Stimulated activated CD4-positive, alpha-beta T cell treated with anti-CD3 and anti-CD28 coated beads, Interleukin-4, amount 100 ng/mL, for 4 hours (primary cell): ENCODE data around the gene CDC42EP2.

Experiments used
- DNase-seq, 2 experiments: peaks; one replicate each; pipeline ENCODE4 v3.0.0-alpha.2; 2020

The CDC42EP2 gene, protein sequence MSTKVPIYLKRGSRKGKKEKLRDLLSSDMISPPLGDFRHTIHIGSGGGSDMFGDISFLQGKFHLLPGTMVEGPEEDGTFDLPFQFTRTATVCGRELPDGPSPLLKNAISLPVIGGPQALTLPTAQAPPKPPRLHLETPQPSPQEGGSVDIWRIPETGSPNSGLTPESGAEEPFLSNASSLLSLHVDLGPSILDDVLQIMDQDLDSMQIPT

DNA sequence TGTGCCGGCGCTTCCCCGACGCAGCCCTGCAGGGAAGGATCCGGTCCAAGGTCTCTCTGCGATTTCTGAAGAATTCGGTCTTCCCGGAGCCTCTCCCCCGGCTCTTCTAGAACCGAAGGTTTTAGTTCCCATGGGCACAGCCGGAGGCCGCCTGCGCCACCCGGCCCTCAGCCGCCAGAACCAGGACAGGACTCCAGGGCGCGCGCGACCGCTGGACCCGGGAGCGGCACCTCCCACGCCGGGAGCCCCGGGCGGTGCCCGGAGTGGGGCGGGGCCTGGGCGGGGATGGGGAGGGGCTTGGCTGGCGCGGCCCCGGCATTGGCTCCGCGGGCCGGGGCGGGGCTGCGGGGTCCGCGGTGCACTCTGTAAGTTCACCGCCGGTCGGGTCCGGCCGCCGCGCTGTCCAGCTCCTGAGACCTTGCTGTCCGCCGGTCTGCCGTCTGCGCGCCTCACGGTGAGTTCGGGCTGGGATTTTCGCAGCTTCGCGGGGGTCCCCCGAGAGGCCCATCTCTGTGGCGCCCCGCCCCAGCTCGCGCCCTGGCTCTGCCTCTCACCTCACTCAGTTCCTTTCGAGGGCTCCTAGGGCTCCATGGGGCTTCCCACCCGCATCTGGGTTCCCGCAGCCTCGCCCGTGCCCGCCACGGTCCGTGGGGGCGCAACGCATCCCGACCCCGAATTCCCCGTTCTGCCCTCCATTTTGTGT, at the start of gene CDC42EP2:
Gene CDC42EP2, plus strand, starts transcription at position 366 of the 703 bp plus-strand sequence. CDS start 6,033 bp downstream, outside the sequence.
- DNase-seq, result peak; percentile 67 to 80

- no peak for DNase-seq
Measured at GRCh38 chr11:65266210-65266609, 48.5 kb upstream of the CDC42EP2 start.

DNA sequence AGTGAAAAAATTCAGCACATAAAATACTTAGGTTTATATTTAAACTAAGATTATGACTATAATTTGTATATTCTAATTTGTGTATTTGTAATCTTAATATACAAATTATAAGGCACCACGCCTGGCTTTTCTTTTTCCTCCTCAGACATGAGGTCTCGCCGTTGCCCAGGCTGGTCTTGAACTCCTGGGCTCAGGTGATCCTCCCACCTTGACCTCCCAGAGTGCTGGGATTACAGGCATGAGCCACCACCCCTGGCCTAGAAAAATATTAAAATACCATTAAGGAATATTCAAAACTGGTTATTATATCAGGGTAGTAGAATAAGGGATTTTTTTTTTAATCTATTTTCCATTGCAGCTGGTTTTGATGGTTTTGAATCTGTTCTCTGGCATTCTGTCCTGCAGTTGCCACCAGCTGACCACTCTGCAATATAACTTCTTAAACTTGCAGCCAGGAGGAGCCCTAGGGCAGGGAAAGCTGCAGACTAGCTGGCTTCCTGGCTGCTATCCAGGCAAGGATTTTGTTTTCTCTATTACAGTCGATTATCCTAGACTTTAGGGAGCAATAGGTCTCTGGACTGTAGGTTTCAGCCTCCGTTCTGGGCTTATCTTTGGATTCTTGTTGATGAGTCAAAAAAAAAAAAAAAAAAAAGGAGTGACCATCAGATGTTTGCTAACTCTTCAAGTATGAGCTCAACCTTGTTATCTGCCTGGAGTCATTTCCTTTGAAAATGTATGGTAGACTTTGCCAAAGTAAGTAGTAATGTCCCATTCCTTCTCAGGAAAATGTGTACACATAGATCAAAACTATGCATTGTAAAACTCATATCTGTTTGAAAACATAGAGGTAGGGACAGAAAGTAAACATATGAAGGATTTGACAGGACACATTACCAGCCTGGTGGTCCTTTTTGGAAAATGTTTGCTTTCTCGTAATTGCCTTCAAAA, 39.7 kb upstream of the CDC42EP2 start:
- peak; percentile 12 to 34 for DNase-seq

- no peak for DNase-seq
Measured at GRCh38 chr11:65275906-65276305, 38.8 kb upstream of the CDC42EP2 start.

DNA sequence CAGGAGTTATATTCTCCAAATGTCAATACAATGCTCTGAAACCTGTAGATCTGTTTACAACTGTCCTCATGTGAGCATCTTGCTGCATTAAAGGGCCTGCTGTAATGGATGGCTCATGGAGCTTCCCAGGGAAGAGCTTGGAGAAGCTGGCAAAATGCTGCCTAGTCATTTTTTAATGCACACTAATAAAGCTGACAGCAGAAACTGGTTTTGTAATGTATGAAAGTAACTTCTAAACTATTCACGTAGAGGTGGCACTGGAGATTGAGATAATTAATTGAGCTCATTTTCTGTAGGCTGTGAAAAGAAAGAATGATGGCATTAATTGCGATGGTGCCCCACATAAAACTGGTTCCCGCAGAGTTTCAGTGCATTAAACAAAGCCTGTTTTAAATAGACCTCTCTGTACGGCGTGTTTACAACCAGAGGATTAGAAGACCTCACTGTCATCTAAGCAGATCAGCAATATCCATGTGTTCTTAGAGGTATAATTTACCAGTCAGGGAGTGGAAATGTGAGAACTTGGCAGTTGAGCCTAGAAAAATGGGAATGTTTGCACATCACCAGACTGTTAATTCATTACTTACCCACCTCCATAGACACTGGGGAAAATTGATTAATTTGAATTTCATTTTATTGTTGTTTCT, 36.9 kb upstream of the CDC42EP2 start:
- DNase-seq, result no peak

- no peak for DNase-seq
Measured at GRCh38 chr11:65278356-65278755, 36.3 kb upstream of the CDC42EP2 start.

DNA sequence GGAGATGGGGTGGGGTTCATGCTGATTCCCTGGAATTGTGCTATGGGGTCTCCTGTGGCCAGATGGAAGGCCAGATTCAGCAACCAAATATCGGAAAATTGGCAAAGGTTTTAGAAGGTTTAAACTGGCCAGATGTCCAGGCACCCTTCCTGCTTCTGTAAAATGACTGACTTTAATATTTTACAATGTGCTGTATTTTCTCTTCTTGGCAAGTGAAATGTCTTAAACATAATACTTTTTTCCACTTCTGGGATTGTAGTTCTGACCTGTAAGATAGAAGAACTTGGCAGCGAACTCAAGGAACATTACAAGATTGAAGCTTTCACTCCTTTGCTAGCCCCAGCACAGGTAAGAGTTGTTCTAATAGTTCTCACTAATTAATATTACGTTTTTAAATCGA, 35.4 kb upstream of the CDC42EP2 start:
- DNase-seq, result no peak

DNA sequence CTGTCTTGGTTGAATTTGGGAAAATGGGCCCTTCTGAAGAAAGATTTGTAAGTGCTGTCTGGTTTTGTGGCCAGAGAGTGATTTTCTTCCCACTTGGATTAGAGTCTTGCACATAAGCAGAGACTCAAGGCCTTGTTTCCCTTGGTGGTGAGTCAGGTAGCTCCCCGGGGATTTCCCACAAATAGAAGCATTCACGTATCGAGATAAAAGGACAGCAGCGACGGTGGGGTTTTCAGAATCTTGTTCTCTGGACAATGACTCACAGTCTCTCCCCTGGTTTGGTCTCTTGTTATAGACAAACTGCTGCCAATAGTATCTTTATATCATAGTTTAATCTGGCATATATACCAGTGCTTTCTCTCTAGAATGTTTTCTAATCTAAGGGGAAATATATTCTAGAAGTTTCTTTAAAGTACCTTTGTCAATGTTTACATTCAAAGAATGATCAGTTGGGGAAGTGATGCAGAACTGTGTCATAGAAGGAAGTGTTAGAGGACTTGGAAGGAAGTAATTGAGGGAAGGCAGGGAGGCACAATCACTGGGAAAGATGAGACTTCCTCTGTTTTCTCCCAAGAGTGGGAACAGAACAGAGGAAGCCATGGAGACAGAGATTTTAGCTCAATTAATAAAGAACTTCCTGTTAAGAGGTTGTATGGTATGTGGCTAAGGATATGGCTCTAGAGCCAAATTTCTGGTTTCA, 34.8 kb upstream of the CDC42EP2 start:
- peak; percentile 53 to 78 for DNase-seq

- DNase-seq, result no peak
Measured at GRCh38 chr11:65280646-65281045, 34.0 kb upstream of the CDC42EP2 start.

GRCh38 chr11:65286686-65287085, 28.0 kb upstream of the CDC42EP2 start:
- DNase-seq, result no peak

DNA sequence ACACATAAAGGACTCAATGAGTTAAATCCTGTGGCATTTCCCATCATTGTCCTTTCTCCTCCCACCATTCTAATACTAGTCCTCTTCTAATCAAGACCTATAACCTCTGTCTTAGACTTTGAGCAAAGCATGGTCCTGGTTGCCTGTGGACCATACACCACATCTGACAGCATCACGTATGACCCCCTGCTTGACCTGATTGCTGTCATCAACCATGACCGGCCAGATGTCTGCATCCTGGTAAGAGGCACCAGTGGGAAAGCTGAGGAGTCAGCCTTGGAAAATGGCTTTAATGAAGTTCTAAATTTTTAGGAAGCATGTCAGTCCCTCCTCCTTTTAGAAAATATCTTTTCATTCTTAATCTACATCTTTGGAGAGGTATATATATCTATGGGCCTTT, 27.1 kb upstream of the CDC42EP2 start:
- no peak for DNase-seq

DNA sequence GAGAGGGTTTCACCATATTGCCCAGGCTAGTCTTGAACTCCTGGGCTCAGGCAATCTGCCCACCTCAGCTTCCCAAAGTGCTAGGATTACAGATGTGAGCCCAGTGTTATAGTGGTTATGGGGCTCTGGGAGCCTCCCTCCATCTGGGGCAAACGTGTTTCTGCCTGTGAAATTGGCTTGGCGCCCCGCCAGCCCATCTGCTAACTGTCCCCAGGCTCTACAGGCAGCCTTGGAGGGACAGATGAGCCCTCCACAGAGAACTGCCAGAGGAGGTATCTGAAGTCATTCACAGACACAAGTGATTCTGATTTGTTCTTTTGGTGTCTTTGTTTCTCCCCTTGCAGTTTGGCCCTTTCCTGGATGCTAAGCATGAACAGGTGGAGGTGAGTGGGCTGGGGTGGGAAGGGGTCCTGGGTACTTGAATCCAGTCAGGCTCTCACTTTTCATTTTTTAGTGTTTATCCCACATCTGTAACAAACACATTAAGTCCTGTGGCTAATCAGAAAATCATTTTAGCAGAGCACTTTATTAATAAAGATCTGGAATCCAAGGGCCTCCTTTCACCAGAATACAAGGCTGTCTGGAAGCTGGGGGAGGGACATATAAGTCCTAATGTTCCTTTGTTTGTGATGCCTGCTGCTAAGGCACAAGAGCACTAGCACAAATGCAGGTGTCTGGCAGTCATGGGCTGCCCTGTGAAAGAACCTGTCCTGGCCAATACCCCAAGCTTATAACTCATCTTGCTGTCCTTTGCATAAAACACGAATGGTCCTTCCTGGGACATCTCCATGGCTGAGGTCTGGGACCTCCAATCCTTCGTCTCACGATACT, 25.7 kb upstream of the CDC42EP2 start:
- no peak for DNase-seq

DNA sequence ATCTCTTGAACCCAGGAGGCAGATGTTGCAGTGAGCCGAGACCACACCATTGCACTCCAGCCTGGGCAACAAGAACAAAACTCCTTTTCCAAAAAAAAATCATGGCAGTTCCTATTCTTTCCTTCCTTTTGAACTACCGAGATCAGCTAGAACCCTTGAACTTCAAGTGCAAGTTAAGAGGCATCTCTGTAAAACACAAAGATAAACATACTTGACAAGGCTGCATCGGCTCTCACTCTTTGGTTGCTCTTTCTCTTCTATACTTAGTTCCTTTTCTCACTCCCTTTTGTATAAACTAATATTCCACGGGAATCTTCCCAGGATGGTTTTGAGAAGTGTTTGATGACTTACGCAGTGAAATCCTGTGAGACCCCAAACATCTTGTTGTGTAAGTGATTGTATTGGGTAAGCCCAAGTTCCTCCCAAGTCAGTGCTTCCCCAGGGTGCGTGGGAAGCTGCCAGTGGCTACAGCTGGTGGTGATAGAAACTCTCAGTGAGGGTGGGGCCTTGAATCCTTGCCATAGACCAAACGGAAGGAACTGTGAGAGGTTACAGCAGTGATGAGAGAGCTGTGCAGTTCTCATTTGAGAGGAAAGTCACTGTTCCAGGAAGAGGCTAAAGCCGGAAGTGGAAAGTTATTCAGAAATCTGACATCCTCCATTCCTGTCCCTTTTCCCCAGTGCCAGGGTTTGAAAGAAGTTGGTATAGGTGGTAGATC, 24.1 kb upstream of the CDC42EP2 start:
- DNase-seq, result no peak

GRCh38 chr11:65291613-65292012, 23.1 kb upstream of the CDC42EP2 start:
- no peak for DNase-seq

GRCh38 chr11:65292890-65293289, 21.8 kb upstream of the CDC42EP2 start:
- no peak for DNase-seq

DNA sequence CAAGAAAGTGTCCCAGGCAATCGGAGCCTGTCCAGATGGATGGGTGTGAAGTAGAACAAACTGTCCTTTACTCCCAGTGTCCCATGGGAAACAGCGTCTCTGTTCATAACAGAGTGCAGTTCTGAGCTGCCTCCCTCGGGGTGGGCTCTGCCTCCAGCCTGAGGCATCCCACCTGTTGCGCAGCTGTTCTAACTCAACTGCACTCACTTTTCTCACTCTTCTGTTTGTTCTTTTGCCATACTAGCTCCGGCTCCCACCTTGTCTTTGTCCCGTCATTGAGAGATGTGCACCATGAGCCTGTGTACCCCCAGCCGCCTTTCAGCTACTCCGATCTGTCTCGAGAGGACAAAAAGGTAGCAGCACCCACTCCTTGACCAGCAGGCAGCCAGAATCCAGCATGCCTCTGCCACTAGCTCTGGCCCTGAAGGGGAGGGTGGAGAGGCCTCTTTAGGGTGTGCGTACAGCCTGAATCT, 20.7 kb upstream of the CDC42EP2 start:
- no peak for DNase-seq

- DNase-seq, result no peak
Measured at GRCh38 chr11:65295001-65295400, 19.7 kb upstream of the CDC42EP2 start.

DNA sequence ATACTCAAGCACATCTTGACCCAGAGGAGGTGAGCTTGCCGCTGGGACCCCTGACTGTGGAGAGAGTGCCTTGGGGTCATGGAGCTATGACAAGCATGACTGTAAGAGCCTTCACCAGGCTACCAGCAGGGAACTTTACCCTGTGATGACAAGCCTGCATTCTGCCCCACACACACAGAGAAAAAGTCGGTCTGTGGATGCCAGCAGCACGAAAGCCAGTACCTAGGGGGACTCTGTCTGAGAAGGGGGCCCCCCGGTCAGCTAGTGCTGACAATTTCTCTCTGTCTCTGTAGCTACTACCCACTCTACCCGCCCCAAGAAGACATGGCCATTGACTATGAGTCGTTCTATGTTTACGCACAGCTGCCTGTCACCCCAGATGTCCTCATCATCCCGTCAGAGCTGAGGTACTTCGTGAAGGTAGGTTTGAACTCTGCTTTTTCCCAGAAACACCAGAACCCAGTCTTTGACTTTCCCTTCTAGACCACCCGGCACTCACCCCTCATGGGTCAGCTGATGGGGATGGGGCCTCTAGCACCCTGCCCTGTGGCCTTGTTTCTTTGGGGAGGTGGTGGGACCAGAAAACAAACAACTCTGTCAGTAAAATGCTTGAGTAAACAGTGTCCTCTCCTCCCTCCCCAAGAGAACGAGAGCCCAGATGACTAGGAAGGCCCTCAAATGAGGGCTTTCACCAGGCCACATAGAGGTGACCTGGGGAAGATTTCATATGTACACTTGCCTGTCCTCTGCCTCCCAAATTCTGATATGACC, 18.9 kb upstream of the CDC42EP2 start:
- DNase-seq, result no peak

GRCh38 chr11:65297026-65297672, 17.5 kb upstream of the CDC42EP2 start:
- no peak for DNase-seq
